T-helper 1 cell treated with Interleukin-12 subunit alpha and Interleukin-12 subunit beta and Interleukin-4 antibody, amounts not matched to agents 30 μg/mL and 1 μg/mL, for 36 hours (primary cell): Measurements from ENCODE around the gene DPM2.

ENCODE experiments used
- H3K27ac Mint-ChIP-seq: one replicate; pipeline ENCODE4 v1.8.0; 2021; ENCODE audit warnings: mild to moderate bottlenecking, mixed read lengths
- H3K27me3 Mint-ChIP-seq: one replicate; pipeline ENCODE4 v1.8.0; 2021; ENCODE audit warnings: low read depth, mixed read lengths
- H3K36me3 Mint-ChIP-seq: one replicate; pipeline ENCODE4 v1.8.0; 2021; ENCODE audit warnings: low read depth, mixed read lengths
- H3K4me1 Mint-ChIP-seq: one replicate; pipeline ENCODE4 v1.8.0; 2021; ENCODE audit warnings: low read depth, mixed read lengths
- H3K4me3 Mint-ChIP-seq: one replicate; pipeline ENCODE4 v1.8.0; 2021; ENCODE audit warnings: mild to moderate bottlenecking, moderate library complexity, mixed read lengths
- H3K9me3 Mint-ChIP-seq: one replicate; pipeline ENCODE4 v1.8.0; 2021; ENCODE audit warnings: mixed read lengths

DPM2 gene

GRCh38 chr9:127937388-127938297 lies at the start of gene DPM2:
Gene DPM2, minus strand, starts transcription at chr9:127937854. Its CDS starts 34 bp downstream, at chr9:127937820.
- Mint-ChIP-seq H3K4me3 (peak within 1 kb of the TSS; percentile 96), H3K4me1 (peaks cover 32% of the 10 kb centered on the region), H3K27me3 (no peaks in the 10 kb centered on the region), H3K9me3 (no peaks in the 10 kb centered on the region), H3K27ac (peak within 1 kb of the TSS; percentile 93), H3K36me3 (peaks cover 34% of the 10 kb centered on the region)

- Mint-ChIP-seq H3K4me3 (no peak overlapping the region), H3K27ac (no peak overlapping the region), H3K27me3 (no peaks in the 10 kb centered on the region), H3K36me3 (no peaks in the 10 kb centered on the region), H3K4me1 (peaks cover 19% of the 10 kb centered on the region), H3K9me3 (no peaks in the 10 kb centered on the region)
Measured at GRCh38 chr9:127987103-127987614, 49.5 kb upstream of the DPM2 start.

- H3K9me3 Mint-ChIP-seq: no peaks in the 10 kb centered on the region
- H3K4me1 Mint-ChIP-seq: peaks cover 24% of the 10 kb centered on the region
- H3K27me3 Mint-ChIP-seq: no peaks in the 10 kb centered on the region
- H3K27ac Mint-ChIP-seq: no peak overlapping the region
- H3K36me3 Mint-ChIP-seq: no peaks in the 10 kb centered on the region
- H3K4me3 Mint-ChIP-seq: no peak overlapping the region
Measured at GRCh38 chr9:127985011-127985410, 47.4 kb upstream of the DPM2 start.

GRCh38 chr9:127983847-127984289 lies 46.2 kb upstream of the DPM2 start:
- Mint-ChIP-seq H3K36me3 (peaks cover 7% of the 10 kb centered on the region), H3K4me1 (peaks cover 29% of the 10 kb centered on the region), H3K27me3 (no peaks in the 10 kb centered on the region), H3K4me3 (no peak overlapping the region), H3K9me3 (no peaks in the 10 kb centered on the region), H3K27ac (peak overlapping the region; percentile 3)

GRCh38 chr9:127982912-127983311 lies 45.3 kb upstream of the DPM2 start:
- peaks cover 34% of the 10 kb centered on the region for H3K4me1 Mint-ChIP-seq
- H3K27me3 Mint-ChIP-seq: no peaks in the 10 kb centered on the region
- H3K9me3 Mint-ChIP-seq: no peaks in the 10 kb centered on the region
- peaks cover 9% of the 10 kb centered on the region for H3K36me3 Mint-ChIP-seq
- peak overlapping the region; percentile 9 for H3K4me3 Mint-ChIP-seq
- H3K27ac Mint-ChIP-seq: peak overlapping the region; percentile 32

GRCh38 chr9:127981559-127982121 lies 44.0 kb upstream of the DPM2 start:
- no peaks in the 10 kb centered on the region for H3K9me3 Mint-ChIP-seq
- peaks cover 12% of the 10 kb centered on the region for H3K36me3 Mint-ChIP-seq

GRCh38 chr9:127980706-127981558 lies 43.3 kb upstream of the DPM2 start, which contains the start of gene EEIG1:
Gene EEIG1, minus strand, starts transcription at chr9:127980989. Its CDS starts 852 bp downstream, at chr9:127980137.
- peak within 1 kb of the TSS; percentile 90 for H3K27ac Mint-ChIP-seq
- H3K4me1 Mint-ChIP-seq: peaks cover 48% of the 10 kb centered on the region
- H3K36me3 Mint-ChIP-seq: peaks cover 20% of the 10 kb centered on the region
- H3K27me3 Mint-ChIP-seq: no peaks in the 10 kb centered on the region
- H3K9me3 Mint-ChIP-seq: no peaks in the 10 kb centered on the region
- peak within 1 kb of the TSS; percentile 90 for H3K4me3 Mint-ChIP-seq

More at GRCh38 chr9:127981559-127982121, 44.0 kb upstream of the DPM2 start:
- Mint-ChIP-seq H3K27me3 (no peaks in the 10 kb centered on the region), H3K4me3 (peak overlapping the region; percentile 89), H3K27ac (peak overlapping the region; percentile 90), H3K4me1 (peaks cover 41% of the 10 kb centered on the region)

GRCh38 chr9:127980060-127980705 lies 42.5 kb upstream of the DPM2 start:
- peak overlapping the region; percentile 76 for H3K27ac Mint-ChIP-seq
- H3K27me3 Mint-ChIP-seq: no peaks in the 10 kb centered on the region
- H3K4me3 Mint-ChIP-seq: peak overlapping the region; percentile 90
- peaks cover 26% of the 10 kb centered on the region for H3K36me3 Mint-ChIP-seq
- no peaks in the 10 kb centered on the region for H3K9me3 Mint-ChIP-seq
- H3K4me1 Mint-ChIP-seq: peaks cover 55% of the 10 kb centered on the region

GRCh38 chr9:127979333-127980059 lies 41.8 kb upstream of the DPM2 start:
- peak overlapping the region; percentile 76 for H3K27ac Mint-ChIP-seq
- H3K4me3 Mint-ChIP-seq: peak overlapping the region; percentile 90
- no peaks in the 10 kb centered on the region for H3K27me3 Mint-ChIP-seq
- H3K9me3 Mint-ChIP-seq: no peaks in the 10 kb centered on the region
- peaks cover 57% of the 10 kb centered on the region for H3K4me1 Mint-ChIP-seq
- peaks cover 30% of the 10 kb centered on the region for H3K36me3 Mint-ChIP-seq

- Mint-ChIP-seq H3K4me1 (peaks cover 62% of the 10 kb centered on the region), H3K4me3 (peak overlapping the region; percentile 90), H3K27me3 (no peaks in the 10 kb centered on the region), H3K36me3 (peaks cover 35% of the 10 kb centered on the region), H3K27ac (peak overlapping the region; percentile 68), H3K9me3 (no peaks in the 10 kb centered on the region)
Measured at GRCh38 chr9:127979015-127979332, 41.3 kb upstream of the DPM2 start.

GRCh38 chr9:127977884-127978647 lies 40.4 kb upstream of the DPM2 start:
- peak overlapping the region; percentile 59 for H3K27ac Mint-ChIP-seq
- peak overlapping the region; percentile 90 for H3K4me3 Mint-ChIP-seq
- no peaks in the 10 kb centered on the region for H3K27me3 Mint-ChIP-seq
- no peaks in the 10 kb centered on the region for H3K9me3 Mint-ChIP-seq
- peaks cover 59% of the 10 kb centered on the region for H3K4me1 Mint-ChIP-seq
- H3K36me3 Mint-ChIP-seq: peaks cover 35% of the 10 kb centered on the region

GRCh38 chr9:127977009-127977883 lies 39.6 kb upstream of the DPM2 start:
- H3K4me1 Mint-ChIP-seq: peaks cover 61% of the 10 kb centered on the region
- peak overlapping the region; percentile 90 for H3K4me3 Mint-ChIP-seq
- peak overlapping the region; percentile 59 for H3K27ac Mint-ChIP-seq
- no peaks in the 10 kb centered on the region for H3K27me3 Mint-ChIP-seq
- peaks cover 37% of the 10 kb centered on the region for H3K36me3 Mint-ChIP-seq
- no peaks in the 10 kb centered on the region for H3K9me3 Mint-ChIP-seq
